ENCODE measurements around the gene EHMT2.
"Not testable (repeated sequence)": the region's sequence is repeated elsewhere in the genome, so short reads cannot be mapped to it uniquely, and the experiment has no call there.

EHMT2 gene

GRCh38 chr6:31869343-31869742 lies 28.2 kb downstream of the EHMT2 start:
- DNase-seq: no peak

- not testable (repeated sequence) for DNase-seq
These were observed 28.9 kb downstream of the EHMT2 start for GRCh38 chr6:31868658-31868971.

- DNase-seq: no peak
These were observed 32.0 kb downstream of the EHMT2 start for GRCh38 chr6:31865205-31866118.

GRCh38 chr6:31864818-31865204 lies 32.7 kb downstream of the EHMT2 start:
- no peak for DNase-seq

- not testable (repeated sequence) for DNase-seq
These were observed 33.4 kb downstream of the EHMT2 start for GRCh38 chr6:31864123-31864562.

DNA sequence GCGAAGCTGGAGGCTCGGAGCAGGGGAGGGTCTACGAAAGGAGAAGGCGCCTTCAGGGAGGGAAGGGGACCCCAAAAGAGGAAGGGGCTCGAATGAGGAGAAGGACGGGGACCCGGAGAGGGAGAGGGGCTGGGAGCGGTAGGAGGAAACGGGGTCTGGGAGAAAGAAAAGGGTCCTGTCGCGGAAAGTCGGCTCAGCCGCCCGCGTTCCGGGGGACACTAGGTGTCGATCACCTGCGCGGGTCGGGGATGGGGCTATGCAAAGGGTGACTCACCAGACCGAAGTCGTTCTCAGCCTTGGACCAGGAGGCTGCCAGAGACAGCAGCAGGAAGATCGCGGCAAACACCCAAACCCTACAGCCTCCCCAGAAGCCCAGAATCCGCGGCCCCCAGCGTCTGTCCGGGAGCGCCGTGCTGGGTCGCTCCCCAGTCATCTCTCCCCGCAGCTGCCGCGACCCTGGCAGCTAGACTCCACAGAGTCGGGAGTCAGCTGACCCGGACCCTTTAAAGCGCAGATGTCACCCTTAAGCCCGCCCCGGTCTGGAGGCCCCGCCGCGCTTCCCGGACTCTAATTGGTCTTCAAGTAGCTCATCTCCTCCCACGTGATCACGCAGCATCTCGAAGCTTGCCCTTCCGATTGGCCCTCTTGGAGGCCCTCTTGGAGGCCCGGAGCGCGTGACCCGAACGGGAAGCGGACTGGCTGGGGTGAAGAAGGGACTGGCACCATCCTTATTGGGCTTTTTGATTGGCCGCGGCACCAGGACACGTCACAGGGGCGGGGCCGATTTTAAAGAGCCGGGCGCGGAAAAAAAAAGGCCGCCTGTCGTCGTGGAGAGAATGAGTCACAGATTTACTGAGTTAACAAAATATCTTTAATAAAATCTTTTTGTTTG lies 34.9 kb downstream of the EHMT2 start, which contains the start of gene NEU1:
TSS of gene NEU1 (minus strand) at position 478 of the 892 bp plus-strand sequence. CDS start at position 433, 45 bp downstream.
- DNase-seq: peak; percentile 100

DNA sequence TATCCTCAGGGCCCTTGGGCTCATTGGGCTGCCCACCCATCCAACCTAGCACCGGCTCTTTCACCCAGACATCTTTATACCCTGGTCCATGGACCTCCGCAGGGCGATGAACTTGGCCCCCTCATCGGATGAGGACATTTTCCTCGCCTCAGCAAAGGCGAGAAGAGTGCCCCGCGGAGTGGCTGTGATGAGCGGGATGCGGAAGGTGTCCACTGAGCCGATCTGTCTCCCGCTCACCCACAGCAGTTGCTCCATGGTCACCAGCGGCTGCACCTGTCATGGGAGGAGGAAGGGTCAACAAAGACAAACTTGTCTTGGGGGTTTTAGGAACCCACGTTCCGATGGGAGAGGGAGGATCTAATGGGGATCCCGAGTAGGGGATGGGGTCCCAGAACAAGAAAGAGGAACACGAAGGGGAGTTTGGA lies 35.6 kb downstream of the EHMT2 start:
- DNase-seq: no peak

- no peak for DNase-seq
These were observed 36.3 kb downstream of the EHMT2 start for GRCh38 chr6:31861150-31861549.

DNA sequence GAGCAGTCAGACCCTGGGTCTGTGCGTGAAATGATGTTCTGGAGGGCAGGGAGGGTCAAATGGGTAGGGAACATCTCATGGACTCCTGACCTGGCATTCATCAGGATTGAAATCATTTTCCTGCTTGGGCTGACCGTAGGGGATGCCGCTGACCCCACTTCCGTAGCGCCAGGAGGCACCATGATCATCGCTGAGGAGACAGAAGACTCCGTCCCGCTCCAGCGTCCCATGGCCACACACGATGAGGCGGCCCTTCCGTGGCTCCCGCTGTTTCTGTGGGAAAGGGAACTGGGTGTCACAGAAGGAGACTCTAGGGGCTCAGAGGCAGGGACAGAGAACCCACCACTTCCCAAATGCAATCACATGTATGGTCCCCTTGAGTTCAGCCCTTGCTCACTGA lies 37.1 kb downstream of the EHMT2 start:
- DNase-seq: no peak

DNA sequence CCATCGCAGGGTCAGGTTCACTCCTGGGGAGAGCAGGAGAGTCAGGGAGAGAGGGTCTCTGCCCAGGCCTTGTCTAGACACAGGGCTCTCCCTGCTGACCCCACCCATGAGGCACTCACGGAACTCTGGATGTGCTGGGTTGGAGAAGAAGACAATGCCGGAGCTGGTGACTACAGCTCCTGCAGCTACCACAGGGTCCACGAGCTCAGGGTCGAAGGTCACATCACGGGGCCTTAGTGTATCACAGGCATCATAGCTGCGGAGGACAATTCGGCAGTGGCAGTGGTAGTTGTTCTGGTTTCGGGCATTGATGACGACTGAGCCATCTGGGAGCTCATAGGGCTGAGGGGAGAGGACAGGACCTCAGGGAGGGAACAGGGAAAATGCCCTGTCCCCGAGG lies 37.6 kb downstream of the EHMT2 start:
- no peak for DNase-seq

- no peak for DNase-seq
These were observed 38.8 kb downstream of the EHMT2 start for GRCh38 chr6:31858707-31859106.

- DNase-seq: not testable (repeated sequence)
These were observed 39.7 kb downstream of the EHMT2 start for GRCh38 chr6:31857774-31858173.

- DNase-seq: not testable (repeated sequence)
These were observed 45.3 kb downstream of the EHMT2 start for GRCh38 chr6:31851980-31852718.

- DNase-seq: no peak
These were observed 46.0 kb downstream of the EHMT2 start for GRCh38 chr6:31851485-31851832.

- DNase-seq: no peak
These were observed 46.6 kb downstream of the EHMT2 start for GRCh38 chr6:31850765-31851484.

- DNase-seq: no peak
These were observed 50.1 kb downstream of the EHMT2 start for GRCh38 chr6:31847276-31847978.

GRCh38 chr6:31844507-31844906 lies 53.0 kb downstream of the EHMT2 start:
- DNase-seq: no peak

GRCh38 chr6:31842053-31842452 lies 55.4 kb downstream of the EHMT2 start:
- no peak for DNase-seq

DNA sequence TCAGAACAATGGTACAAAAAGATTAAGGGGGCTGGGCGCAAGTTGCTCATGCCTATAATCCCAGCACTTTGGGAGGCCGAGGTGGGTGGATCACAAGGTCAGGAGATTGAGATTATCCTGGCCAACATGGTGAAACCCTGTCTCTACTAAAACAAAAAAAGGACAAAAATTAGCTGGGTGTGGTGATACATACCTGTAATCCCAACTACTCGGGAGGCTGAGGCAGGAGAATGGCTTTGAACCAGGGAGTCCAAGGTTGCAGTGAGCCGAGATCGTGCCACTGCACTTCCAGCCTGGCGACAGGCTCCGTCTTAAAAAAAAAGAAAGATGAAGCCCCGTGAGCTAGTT lies 57.7 kb downstream of the EHMT2 start:
- DNase-seq: not testable (repeated sequence)

- DNase-seq: no peak
These were observed 58.5 kb downstream of the EHMT2 start for GRCh38 chr6:31838968-31839367.

DNA sequence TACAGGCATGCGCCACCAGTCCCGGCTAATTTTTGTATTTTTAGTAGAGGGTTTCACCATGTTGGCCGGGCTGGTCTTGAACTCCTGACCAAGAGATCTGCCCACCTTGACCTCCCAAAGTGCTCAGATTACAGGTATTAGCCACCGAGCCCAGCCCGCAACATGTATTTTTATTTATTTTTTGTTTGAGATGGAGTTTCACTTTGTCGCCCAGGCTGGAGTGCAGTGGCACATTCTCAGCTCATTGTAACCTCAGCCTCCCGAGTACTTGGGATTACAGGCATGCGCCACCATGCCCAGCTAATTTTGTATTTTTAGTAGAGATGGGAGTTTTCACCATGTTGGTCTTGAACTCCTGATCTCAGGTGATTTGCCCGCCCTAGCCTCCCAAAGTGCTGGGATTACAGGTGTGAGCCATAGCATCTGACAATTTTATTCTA lies 59.4 kb downstream of the EHMT2 start:
- not testable (repeated sequence) for DNase-seq
